Astrocyte (in vitro differentiated cells and primary cell): Measurements from ENCODE around the gene BCO2. TPM values are rescaled to one million over a fixed set of nuclear protein-coding genes. Genes with fewer than 3 reads are reported as not detected.

Source experiments
- DNase-seq: peaks from one replicate; pipeline ENCODE4 v3.0.0-alpha.2; 2010; ENCODE audit warnings: low read depth
- FAIRE-seq: peaks from 2 replicates; lab custom pipeline; 2011; peaks lifted over from hg19 to GRCh38; lab: Jason Lieb, UNC
- H2AFZ ChIP-seq: 2 replicates; pipeline ENCODE4 v1.6.0; 2012; ENCODE audit warnings: low read depth, low read length, inconsistent platforms
- H3K27ac ChIP-seq: 2 replicates; pipeline ENCODE4 v1.5.1; 2011; ENCODE audit warnings: low read depth, low read length, inconsistent platforms
- H3K27me3 ChIP-seq: 2 replicates; pipeline ENCODE4 v1.6.0; 2011; ENCODE audit warnings: low read length, inconsistent platforms; ENCODE audit not compliant: insufficient read depth
- H3K36me3 ChIP-seq: 2 replicates; pipeline ENCODE4 v1.5.1; 2011; ENCODE audit warnings: low read length, inconsistent platforms; ENCODE audit not compliant: insufficient read depth
- H3K4me1 ChIP-seq: 2 replicates; pipeline ENCODE4 v1.5.1; 2011; ENCODE audit warnings: low read length, inconsistent platforms; ENCODE audit not compliant: insufficient read depth
- H3K4me2 ChIP-seq: 2 replicates; pipeline ENCODE4 v1.6.0; 2012; ENCODE audit warnings: low read length, inconsistent platforms
- H3K4me3 ChIP-seq: 2 replicates; pipeline ENCODE4 v1.5.1; 2011; ENCODE audit warnings: low read depth, mild to moderate bottlenecking, low read length, inconsistent platforms; ENCODE audit not compliant: insufficient read depth
- H3K79me2 ChIP-seq: 2 replicates; pipeline ENCODE4 v1.6.0; 2012; ENCODE audit warnings: mild to moderate bottlenecking, low read length, inconsistent platforms; ENCODE audit not compliant: insufficient read depth
- H3K9ac ChIP-seq: 2 replicates; pipeline ENCODE4 v1.6.0; 2012; ENCODE audit warnings: mild to moderate bottlenecking, low read length, inconsistent platforms
- H3K9me3 ChIP-seq: 2 replicates; pipeline ENCODE4 v1.5.1; 2012; ENCODE audit warnings: low read depth, mild to moderate bottlenecking, low read length, inconsistent platforms; ENCODE audit not compliant: insufficient read depth
- H4K20me1 ChIP-seq: 2 replicates; pipeline ENCODE4 v1.6.0; 2012; ENCODE audit warnings: low read length, inconsistent platforms; ENCODE audit not compliant: insufficient read depth
- H3K27ac Mint-ChIP-seq: one replicate; pipeline ENCODE4 v1.8.0; 2021; ENCODE audit warnings: mild to moderate bottlenecking, mixed read lengths; ENCODE audit not compliant: unreplicated experiment
- H3K27me3 Mint-ChIP-seq: one replicate; pipeline ENCODE4 v1.8.0; 2021; ENCODE audit warnings: low read depth, mixed read lengths; ENCODE audit not compliant: unreplicated experiment
- H3K36me3 Mint-ChIP-seq: one replicate; pipeline ENCODE4 v1.8.0; 2021; ENCODE audit warnings: low read depth, mixed read lengths; ENCODE audit not compliant: unreplicated experiment
- H3K4me1 Mint-ChIP-seq: one replicate; pipeline ENCODE4 v1.8.0; 2021; ENCODE audit warnings: low read depth, mixed read lengths; ENCODE audit not compliant: unreplicated experiment
- H3K4me3 Mint-ChIP-seq: one replicate; pipeline ENCODE4 v1.8.0; 2021; ENCODE audit warnings: mild to moderate bottlenecking, moderate library complexity, mixed read lengths; ENCODE audit not compliant: unreplicated experiment
- H3K9me3 Mint-ChIP-seq: one replicate; pipeline ENCODE4 v1.8.0; 2021; ENCODE audit warnings: mild to moderate bottlenecking, mixed read lengths; ENCODE audit not compliant: unreplicated experiment
- EZH2 ChIP-seq: IDR thresholded peaks from 2 replicates; pipeline ENCODE4 v1.6.1; 2012; ENCODE audit warnings: mild to moderate bottlenecking, low read length, inconsistent platforms; ENCODE audit not compliant: insufficient read depth
- total RNA-seq: library from RNA; stranded (reverse); gene quantifications from 2 replicates; pipeline ENCODE4 v1.2.1, GENCODE V29; 2021
- TF ChIP-seq, protein P1 (sequence below): IDR thresholded peaks from 2 replicates; pipeline ENCODE4 v1.5.1; 2011; ENCODE audit warnings: low read depth, mild to moderate bottlenecking, inconsistent platforms, low read length, moderate library complexity; ENCODE audit not compliant: insufficient read depth

Gene BCO2
- total RNA-seq, 1 donor from 2014 or later, result 0.48 TPM

GRCh38 chr11:112163875-112164685 lies 11.2 kb upstream of the BCO2 start, which contains the start of gene IL18:
IL18 (minus strand) TSS chr11:112164094; CDS start chr11:112155053, 9,041 bp downstream.
- Histone ChIP-seq H3K27ac (no peak within 1 kb of the TSS), H3K4me1 (peaks cover 4% of the 10 kb centered on the region), H3K9me3 (no peaks in the 10 kb centered on the region), H3K4me3 (no peak within 1 kb of the TSS), H3K9ac (peak within 1 kb of the TSS; percentile 4), H3K79me2 (no peaks in the 10 kb centered on the region), H3K4me2 (peak within 1 kb of the TSS; percentile 62), H4K20me1 (no peaks in the 10 kb centered on the region), H3K36me3 (no peaks in the 10 kb centered on the region), H2AFZ (no peak within 1 kb of the TSS), H3K27me3 (no peaks in the 10 kb centered on the region)
- peaks cover 9% of the 10 kb centered on the region for H3K4me1 Mint-ChIP-seq
- FAIRE-seq, result no peak
- no peaks in the 10 kb centered on the region for H3K9me3 Mint-ChIP-seq
- H3K36me3 Mint-ChIP-seq, result no peaks in the 10 kb centered on the region
- TF ChIP-seq, protein P1, sequence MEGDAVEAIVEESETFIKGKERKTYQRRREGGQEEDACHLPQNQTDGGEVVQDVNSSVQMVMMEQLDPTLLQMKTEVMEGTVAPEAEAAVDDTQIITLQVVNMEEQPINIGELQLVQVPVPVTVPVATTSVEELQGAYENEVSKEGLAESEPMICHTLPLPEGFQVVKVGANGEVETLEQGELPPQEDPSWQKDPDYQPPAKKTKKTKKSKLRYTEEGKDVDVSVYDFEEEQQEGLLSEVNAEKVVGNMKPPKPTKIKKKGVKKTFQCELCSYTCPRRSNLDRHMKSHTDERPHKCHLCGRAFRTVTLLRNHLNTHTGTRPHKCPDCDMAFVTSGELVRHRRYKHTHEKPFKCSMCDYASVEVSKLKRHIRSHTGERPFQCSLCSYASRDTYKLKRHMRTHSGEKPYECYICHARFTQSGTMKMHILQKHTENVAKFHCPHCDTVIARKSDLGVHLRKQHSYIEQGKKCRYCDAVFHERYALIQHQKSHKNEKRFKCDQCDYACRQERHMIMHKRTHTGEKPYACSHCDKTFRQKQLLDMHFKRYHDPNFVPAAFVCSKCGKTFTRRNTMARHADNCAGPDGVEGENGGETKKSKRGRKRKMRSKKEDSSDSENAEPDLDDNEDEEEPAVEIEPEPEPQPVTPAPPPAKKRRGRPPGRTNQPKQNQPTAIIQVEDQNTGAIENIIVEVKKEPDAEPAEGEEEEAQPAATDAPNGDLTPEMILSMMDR, result no peak
- TF ChIP-seq EZH2, result no peak
- DNase-seq, result no peak
- H3K27me3 Mint-ChIP-seq, result no peaks in the 10 kb centered on the region
- H3K27ac Mint-ChIP-seq, result no peak within 1 kb of the TSS
- peak within 1 kb of the TSS; percentile 40 for H3K4me3 Mint-ChIP-seq

DNA sequence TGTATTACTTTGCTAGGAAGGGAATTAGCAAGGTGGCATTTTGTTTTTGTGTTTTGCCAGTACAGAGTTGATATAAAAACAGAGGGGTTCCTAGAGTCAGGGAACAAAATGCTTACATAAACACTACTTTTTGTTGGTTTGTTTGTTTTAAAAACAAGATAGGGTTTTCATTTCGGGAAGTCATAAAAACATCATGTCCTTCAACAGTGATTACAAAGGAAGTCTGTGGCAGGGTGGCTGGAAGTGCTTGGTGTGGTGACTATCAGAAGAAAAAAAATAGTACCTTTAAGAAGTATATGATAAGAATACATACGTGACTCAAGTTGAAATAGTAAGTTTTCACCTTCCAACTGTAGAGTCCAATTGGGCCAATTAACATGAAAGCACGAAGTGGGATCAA lies 10.3 kb upstream of the BCO2 start:
- H3K4me1 Mint-ChIP-seq, result peaks cover 5% of the 10 kb centered on the region
- Histone ChIP-seq H3K9me3 (no peaks in the 10 kb centered on the region), H3K27ac (no peak overlapping the region), H3K4me3 (no peak overlapping the region), H3K79me2 (no peaks in the 10 kb centered on the region), H4K20me1 (no peaks in the 10 kb centered on the region), H3K4me1 (peaks cover 4% of the 10 kb centered on the region), H3K27me3 (no peaks in the 10 kb centered on the region), H3K36me3 (no peaks in the 10 kb centered on the region), H2AFZ (no peak overlapping the region), H3K9ac (no peak overlapping the region), H3K4me2 (no peak overlapping the region)
- no peaks in the 10 kb centered on the region for H3K9me3 Mint-ChIP-seq
- H3K27ac Mint-ChIP-seq, result no peak overlapping the region
- DNase-seq (no peak), FAIRE-seq (no peak)
- H3K36me3 Mint-ChIP-seq, result no peaks in the 10 kb centered on the region
- TF ChIP-seq, protein P1, result no peak
- TF ChIP-seq EZH2, result no peak
- H3K4me3 Mint-ChIP-seq, result no peak overlapping the region
- no peaks in the 10 kb centered on the region for H3K27me3 Mint-ChIP-seq

DNA sequence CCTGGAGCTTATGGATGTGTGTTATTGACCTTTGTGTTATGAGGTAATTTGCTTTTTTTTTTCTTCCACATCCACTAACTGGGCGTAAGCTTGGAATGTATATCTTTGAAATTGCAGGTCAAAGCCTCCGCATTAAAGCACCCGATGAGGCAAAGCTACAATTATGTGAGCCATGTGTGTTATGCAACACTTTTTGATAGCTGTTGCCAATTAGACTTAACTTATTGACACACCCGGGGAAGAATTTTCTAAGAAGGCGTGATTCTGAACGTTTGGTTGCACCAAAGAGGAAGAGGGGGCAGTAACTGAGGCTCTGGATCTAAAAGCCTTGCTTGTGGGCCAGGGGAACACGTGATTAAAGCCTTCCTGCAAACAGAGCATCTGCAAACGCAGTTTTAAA lies 8.8 kb upstream of the BCO2 start:
- no peaks in the 10 kb centered on the region for H3K79me2 ChIP-seq
- no peaks in the 10 kb centered on the region for H3K36me3 ChIP-seq
- no peaks in the 10 kb centered on the region for H3K9me3 ChIP-seq
- H3K9ac ChIP-seq, result no peak overlapping the region
- H3K4me2 ChIP-seq, result no peak overlapping the region
- TF ChIP-seq, protein P1, result no peak
- TF ChIP-seq EZH2, result no peak
- Mint-ChIP-seq H3K9me3 (no peaks in the 10 kb centered on the region), H3K36me3 (no peaks in the 10 kb centered on the region), H3K4me1 (peaks cover 5% of the 10 kb centered on the region), H3K4me3 (no peak overlapping the region), H3K27ac (no peak overlapping the region), H3K27me3 (no peaks in the 10 kb centered on the region)
- no peak overlapping the region for H2AFZ ChIP-seq
- H3K4me3 ChIP-seq, result no peak overlapping the region
- H3K27ac ChIP-seq, result no peak overlapping the region
- DNase-seq (peak; percentile 83), FAIRE-seq (no peak)
- no peaks in the 10 kb centered on the region for H4K20me1 ChIP-seq
- peaks cover 4% of the 10 kb centered on the region for H3K4me1 ChIP-seq
- H3K27me3 ChIP-seq, result no peaks in the 10 kb centered on the region
